Activated gamma-delta T cell (primary cell): ENCODE results near the gene NUDT3.
"Not testable (repeated sequence)": the region's sequence is repeated elsewhere in the genome, so short reads cannot be mapped to it uniquely, and the experiment has no call there.

Experiments
- DNase-seq: peaks from one replicate; lab custom pipeline; 2025; lab: John Stamatoyannopoulos, UW

NUDT3 gene

DNA sequence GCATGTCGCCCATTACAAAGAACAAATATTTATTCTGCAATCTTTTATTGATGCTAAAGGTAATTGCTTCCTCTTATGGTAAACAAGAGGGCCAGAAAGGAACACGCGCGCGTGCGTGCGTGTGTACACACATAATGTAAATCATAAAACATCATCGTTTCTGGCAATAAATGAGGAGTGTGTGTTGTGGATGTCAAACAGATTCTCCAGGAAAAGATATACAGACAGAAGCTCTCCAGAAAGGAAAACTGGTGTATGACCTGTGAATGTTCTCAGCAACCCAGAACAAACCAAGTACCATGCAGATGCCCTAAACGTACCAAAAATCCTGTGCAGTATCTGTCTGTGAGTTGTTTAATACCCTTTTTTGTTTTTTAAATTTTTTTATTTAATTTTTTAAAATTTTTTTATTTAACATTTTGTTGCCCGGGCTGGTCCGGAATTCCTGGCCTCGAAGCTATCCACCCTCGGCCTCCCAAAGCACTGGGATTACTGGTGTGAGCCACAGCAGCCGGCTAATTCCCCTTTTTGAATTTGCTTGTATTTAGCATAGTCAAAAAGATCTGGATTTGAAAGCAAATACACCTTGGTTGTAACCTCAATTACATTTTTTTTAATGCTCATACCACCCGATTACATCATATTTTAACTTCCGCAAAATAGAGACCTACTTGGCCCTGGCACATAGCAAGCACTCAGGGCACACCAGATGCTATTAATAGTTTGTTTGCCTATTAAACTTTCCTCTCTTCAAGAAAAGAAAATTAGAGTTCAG, 909 bp upstream of the NUDT3 start:
- DNase-seq, result no peak

DNA sequence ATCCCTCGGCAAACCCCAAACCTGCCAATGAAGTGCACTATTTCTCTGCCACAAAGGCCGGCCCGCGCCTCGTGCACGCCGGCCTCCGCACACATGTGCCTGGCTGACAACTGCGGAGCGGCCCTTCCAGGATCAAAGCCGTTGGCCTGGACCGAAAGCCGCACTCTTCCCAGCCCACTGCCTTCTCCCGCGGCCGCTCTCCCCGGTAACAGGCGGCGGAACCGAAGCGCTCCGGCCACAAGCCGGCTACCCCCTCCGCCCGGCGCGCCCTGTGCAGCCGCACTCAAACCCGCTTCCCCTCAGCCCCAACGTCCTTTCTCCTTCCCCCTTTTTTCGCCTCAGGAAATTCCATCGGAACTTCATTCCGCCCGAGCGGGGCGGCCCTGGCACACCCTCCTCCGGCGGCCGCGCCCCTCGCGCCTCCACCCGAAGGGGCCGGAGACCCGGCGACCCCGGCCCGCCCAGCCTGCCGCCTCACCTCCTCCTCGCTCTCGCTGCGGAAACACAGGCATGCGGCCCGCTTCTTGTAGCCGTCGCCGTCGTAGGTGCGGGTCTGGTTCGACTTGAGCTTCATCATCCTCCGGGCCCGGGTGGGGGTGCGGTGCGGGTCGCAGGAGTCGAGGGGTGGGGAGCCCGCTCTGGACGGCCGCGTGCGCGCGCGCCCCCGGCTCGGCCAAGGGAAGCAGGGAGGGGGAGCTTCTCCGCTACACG, 528 bp downstream of the NUDT3 start:
- peak; percentile 41 for DNase-seq

DNA sequence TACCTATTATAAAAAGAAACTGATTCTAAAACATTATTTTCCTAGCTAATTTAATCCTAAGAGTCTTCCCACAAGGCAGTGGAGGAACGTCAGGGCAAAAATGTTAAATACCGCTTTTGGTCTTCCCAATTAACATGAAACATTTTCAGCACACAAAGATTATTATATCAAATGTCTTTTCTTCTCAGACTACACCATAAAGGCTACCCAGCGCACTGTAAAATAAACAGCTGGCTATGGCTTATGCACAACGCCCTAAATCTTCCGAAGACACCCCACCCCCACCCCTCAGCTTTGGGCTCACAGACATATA, 1.0 kb downstream of the NUDT3 start:
- no peak for DNase-seq

DNA sequence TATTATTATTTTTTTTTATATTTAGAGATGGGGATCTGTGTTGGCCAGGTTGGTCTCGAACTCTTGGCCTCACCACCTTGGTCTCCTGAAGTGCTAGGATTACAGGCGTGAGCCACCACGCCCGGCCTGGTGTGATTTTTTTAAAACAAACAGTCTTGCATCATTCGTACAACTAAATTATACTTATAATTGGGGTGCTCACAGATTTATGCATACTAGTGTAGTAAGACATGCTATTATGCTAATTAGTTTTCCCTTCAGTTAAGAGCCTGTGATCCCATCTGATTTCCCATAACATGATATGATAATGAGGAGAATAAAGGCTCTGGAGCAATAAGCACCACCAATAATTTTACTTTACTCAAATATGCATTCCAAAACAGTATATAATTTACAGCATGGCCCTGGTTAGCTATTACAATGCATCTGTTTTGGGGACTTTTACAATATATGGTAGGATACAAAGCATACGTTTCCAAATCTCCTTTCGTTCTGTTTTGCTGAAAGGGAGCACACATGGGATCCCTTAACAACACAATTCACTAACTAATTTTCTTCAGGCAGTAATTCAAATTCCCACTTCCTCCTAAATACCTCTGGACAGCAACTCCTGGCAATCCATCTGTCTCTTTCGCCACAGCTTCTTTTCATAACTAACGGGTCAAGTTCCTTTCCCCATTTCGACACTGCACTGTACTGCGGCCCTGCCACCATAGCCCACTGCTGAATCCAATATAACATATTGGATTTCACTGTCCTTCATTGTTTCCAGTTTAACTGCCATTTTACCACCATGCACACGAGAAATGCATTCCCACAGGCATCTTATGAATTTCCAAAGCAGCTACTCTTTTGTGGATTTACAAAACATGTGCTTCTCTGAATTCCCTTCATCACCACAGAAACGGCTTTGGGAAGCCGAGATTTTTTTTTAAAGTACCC, 1.7 kb downstream of the NUDT3 start:
- DNase-seq, result no peak

DNA sequence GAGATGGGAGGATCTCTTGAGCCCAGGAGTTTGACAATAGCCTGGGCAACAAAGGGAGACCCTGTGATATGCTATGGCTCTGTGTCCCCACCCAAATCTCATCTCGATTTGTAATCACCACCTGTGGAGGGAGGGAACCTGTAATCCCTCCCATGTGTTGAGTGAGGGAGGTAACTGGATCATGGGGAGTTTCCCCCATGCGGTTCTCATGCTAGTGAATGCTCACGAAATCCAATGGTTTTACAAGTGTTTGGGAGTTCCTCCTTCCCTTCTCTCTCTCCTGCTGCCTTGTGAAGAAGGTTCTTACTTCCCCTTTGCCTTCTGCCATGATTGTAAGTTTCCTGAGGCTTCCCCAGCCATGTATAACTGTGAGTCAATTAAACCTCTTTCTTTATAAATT, 3.4 kb downstream of the NUDT3 start:
- no peak for DNase-seq

DNA sequence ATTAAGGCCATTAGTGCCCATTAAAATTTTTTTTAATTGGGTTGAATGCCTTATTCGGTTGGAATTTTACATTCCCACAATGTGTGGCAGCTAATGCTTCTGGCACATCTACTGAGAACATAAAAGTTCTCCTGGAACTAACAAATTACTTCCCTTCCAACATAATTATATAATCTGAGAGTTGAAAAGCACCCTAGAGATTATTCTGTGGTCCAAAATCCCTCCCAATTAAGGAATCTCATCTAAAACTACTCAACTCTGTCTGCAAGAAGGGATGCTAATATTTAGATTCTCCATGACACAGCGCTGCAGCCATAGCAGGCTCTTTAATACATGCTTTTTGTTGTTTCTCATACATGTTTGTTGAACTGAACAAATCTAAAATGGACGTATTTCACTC, 4.0 kb downstream of the NUDT3 start:
- no peak for DNase-seq

DNA sequence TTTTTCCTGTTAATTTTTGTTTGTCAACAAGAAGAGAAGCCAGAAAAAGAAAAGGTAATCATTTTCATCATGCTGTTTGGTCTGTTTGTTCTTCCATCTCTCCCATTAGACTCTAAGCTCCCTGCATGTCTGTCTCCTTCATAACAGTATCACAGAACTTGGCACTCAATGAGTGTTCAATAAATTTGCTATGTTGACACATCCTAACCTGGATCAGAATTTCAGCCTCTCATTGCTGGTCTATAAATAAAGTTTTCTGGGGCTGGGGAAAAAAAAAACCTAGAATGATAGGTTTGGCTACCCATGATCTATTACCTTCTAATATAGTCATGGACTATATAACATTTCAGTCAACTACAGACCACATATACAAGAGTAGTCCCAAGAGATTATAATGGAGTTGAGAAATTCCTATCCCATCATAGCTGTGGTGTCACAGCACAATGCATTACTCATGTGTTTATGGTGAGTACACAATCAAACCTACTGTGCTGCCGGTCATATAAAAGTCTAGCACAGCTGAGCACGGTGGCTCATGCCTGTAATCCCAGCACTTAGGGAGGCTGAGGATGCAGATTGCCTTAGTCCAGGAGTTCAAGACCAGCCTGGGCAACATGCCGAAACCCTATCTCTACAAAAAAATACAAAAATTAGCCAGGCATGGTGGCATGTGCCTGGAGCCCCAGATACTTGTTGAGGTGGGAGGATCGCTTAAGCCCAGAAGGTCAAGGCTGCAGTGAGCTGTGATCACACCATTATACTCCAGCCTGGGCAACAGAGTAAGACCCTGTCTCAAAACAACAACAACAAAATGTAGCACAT, 5.9 kb downstream of the NUDT3 start:
- no peak for DNase-seq

DNA sequence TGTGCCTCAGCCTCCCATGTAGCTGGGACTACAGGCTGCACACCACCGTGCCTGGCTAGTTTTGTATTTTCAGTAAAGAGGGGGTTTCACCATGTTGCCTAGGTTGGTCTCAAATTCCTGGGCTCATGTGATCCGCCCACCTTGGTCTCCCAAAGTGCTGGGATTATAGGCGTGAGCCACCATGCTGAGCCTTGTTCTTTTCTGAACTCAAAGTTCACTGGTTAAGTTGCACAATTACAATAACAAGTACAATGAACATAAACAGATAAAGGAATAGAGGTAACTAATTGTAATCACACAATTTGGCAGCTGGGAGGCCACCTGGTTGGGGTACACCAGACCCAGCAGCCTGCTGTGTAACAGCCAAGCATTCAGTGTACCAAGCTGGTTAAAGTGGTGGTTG, 6.7 kb downstream of the NUDT3 start:
- no peak for DNase-seq

DNA sequence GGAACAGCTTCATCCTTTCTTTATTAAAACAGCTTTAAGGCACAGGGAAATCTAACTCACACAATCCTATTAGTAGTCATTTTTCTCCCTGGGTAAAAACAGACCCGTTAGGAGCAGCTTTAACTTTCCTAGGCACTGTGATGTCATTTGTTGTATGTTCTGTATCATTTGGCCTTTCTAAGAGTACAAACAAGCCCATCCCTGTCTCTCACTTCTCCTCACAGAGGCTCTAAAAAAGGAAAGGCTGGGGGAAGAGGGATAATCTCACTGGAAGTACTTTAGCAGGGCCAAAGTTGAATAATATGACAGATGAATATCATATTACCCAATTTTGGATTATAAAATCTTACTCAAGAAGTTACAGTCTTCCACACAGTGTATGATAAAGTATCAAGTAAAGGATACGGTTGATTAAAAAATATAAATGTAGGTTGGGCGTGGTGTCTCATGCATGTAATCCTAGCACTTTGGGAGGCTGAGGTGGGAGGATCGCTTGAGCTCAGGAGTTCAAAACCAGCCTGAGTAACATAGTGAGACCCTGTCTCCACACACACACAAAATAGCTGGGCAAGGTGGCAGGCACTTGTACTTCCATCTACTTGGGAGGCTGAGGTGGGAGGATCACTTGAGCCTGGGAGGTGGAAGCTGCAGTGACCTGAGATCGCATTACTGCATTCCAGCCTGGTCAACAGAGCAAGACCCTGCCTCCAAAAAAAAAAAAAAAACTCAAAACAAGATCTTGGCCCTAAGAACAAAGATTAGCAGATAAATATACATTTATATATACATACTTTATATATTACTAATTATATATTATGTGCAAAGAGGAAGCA, 7.9 kb downstream of the NUDT3 start:
- DNase-seq, result no peak

DNA sequence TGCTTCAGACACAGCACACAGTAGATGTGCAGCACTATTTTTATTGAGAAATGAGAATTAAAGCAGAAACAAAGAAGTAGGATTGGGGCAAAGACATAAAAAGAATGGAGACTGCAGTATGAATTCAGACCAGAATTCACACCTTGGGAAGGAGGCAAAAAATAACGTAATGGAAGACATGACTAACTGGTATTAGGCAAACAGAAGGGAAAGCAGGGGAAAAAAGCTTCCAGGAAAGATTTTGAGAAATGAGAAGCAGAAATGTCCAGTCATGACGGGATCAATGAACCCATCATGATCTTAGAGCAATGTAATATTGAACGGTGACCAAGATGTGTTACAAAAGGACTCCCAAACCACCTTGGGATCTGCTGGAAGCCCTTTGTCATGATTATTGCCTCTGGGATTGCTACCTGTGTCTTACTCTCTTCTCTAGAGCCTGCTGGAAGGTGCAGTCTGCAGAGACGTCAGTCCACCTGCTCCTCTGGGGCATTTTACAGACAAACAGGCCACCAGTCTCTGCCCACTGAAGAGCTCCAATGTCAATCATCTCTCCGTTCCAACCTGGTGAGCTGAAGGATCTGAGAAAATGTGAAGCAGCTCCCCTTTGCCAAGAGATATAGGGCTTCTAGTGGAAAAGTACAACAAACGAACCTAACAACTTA, 8.7 kb downstream of the NUDT3 start:
- no peak for DNase-seq

DNA sequence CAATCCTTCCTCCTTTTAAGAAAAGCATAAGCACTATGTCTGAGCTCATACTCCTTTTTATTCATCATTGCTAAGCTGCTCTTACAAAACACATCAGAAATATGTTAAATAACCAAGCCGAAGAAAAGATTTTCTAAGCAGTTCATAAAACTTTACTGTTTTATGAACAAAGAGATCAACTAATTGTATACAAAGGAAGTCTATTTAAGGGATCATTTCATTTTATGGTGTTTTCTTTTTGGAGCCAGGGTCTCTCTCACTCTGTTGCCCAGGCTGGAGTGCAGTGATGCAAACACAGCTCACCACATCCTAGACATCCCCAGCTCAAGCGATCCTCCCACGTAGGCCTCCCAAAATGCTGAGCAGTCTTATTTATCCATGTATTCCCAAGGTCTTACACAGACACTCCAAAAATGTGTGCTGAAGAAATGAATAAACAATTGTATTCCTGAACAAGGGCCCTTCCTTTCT, 9.3 kb downstream of the NUDT3 start:
- no peak for DNase-seq

DNA sequence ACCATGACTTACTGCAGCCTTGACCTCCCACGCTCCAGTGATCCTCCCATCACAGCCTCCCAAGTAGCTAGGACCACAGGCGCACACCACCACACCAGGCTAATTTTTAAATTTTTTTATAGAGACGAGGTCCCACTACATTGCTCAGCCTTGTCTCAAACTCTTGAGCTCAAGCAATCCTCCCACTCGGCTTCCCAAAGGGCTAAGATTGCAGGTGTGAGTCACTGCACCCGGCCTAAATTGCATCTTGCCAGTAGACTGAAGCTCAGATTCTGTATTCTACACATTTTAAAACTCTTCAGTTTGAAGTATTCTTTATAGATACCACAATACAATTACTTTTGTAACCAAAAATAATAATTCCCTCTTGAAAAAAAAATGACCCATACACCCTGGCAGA, 11.4 kb downstream of the NUDT3 start:
- no peak for DNase-seq

DNA sequence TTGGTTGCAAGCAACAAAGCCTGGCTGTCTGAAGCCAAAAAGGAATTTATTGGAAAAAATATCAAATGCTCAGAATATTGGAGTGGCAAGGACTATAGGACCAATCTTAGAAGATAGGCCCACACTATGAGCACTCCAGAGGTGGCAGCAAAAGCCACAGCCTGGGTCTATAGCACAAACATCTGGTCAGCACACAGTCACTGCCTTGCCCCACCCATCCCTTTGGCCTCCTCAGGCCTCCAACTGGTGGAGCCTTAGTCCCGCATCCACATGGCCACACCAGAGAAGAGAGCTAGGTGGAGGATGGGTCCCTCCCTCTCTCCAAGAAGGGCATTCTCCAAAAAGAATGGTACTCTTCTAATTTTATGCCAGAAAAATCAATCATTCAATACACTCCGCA, 14.0 kb downstream of the NUDT3 start:
- DNase-seq, result no peak

DNA sequence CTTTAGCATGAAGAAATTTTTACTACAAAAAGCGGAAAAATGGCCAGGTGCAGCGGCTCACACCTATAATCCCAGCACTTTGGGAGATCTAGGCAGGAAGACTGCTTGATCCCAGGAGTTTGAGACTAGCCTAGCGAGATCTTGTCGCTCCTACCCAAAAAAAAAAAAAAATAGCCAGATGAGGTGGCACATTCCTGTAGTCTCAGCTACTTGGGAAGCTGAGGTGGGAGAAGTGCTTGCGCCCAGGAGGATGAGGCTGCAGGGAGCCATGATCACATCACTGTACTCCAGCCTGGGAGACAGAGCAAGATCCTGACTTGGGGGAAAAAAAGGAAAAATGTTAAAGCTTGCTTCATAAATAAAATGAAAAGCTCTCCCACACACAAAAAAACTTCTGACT, 14.5 kb downstream of the NUDT3 start:
- no peak for DNase-seq

DNA sequence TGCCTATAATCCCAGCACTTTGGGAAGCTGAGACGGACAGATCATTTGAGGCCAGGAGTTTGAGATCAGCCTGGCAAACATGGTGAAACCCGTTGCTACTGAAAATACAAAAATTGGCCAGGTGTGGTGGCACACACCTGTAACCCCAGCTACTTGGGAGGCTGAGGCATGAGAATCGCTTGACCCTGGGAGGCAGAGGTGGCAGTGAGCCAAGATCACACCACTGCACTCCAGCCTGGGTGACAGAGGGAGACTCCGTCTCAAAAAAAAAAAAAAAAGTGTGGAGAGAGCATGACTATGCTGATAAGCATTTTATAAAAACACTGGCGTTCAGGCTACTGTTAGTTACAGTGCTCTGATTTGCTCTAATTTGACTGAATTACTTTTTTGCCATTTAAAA, 14.9 kb downstream of the NUDT3 start:
- DNase-seq, result not testable (repeated sequence)

DNA sequence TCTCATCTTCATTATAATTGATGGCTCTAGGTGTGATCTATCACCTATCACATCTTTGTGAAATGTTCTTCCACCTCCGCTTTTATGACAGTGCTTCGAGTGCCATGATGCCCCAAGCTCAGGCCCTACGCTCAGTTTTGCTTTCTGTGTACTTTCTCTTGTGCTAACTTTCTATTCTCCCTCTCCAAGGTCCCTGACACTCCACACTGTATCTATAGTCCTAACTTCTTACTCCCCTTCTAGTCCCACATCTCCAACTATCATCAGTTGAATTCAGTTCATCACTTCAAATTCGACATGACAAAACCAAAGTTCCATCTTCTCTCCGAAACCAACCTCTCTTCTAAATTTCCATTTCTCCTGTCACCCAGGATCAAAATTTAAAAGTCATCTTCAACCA, 16.6 kb downstream of the NUDT3 start:
- no peak for DNase-seq

DNA sequence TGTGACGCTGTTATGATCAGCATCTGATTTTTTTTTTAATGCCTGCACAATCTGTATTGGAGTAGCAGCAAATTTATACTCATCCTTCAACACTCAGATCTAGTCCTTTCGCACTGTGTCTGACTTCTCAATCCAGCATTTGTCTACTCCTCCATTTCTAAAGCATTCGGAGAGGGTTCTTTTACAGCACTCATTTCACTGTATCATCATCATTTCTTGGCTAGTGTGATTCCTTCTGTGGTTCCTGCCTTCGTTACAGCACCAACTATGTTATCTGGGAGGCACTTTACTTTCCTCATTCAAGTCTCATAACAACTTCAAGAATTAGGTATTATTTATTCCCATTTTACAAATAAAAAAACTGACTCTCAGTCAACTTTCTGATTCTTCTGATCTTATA, 18.0 kb downstream of the NUDT3 start:
- no peak for DNase-seq

DNA sequence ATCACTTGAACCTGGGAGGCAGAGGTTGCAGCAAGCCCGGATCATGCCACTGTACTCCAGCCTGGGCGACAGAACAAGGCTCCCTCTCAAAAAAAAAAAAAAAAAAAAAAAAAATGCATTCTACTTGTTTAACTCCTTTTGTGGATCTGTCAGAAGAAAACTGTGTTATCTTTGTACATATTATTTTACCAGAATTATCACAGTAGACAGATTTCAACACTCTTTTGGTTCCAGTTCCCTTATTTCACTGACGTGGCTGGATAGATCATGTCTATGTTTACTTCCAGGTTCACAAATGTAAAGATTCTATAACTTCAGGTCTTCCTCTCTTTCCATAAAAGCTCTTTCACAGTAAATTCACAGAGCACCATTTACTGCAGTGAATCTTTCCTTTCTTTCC, 18.4 kb downstream of the NUDT3 start:
- no peak for DNase-seq

DNA sequence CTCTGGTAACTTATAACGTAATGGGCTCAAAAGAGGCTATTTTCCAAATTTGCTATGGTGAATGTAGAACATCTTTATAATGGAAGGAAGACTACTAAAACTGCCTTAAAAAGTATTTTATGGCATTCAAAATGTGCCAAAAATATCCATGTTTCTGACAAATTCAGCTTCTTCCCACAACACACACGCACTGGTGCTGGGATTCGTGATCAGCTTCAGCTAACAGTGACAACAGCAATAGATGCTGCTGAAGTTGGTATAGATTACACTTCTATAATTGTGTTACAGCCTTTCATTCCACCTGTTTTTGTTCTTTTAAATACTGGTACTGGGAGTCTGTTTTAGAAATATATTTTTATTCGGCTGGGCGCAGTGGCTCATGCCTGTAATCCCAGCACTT, 19.0 kb downstream of the NUDT3 start:
- DNase-seq, result no peak

DNA sequence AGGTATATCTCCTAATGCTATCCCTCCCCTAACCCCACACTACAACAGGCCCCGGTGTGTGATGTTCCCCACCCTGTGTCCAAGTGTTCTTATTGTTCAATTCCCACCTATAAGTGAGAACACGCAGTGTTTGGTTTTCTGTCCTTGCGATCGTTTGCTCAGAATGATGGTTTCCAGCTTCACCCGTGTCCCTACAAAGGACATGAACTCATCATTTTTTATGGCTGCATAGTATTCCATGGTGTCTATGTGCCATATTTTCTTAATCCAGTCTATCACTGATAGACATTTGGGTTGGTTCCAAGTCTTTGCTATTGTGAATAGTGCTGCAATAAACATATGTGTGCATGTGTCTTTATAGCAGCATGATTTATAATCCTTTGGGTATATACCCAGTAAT, 20.6 kb downstream of the NUDT3 start:
- not testable (repeated sequence) for DNase-seq
